Measurements from ENCODE around the gene TWF2. TPM values are rescaled to one million over a fixed set of nuclear protein-coding genes. Genes with fewer than 3 reads are reported as not detected.

Gene TWF2
- total RNA-seq, 2 donors from 2014 or later = 40.7 to 41.9 TPM

DNA sequence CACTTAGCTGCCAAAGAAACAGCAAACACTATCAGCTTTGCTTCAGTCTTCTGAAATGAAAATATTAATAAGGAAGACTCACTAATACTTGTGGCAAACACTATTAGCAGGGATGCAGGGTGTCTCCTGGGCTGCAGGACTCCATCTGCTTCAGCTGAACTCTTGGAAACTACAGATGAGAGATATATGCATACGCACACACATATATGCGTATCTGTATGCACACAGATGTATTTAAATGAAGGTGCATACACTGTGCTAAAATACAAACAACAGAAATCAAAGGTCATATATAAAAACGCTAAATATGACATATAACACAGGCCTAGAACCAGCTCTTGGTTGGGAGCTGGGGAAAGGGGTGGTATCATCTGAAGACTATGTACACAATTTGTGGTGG is 17.2 kb upstream of the TWF2 start:
- TF ChIP-seq CTCF (conservative IDR thresholded peaks at IDR 0.05) = no peak
- no peak for DNase-seq
- peaks cover 4% of the 10 kb centered on the region for H3K4me1 ChIP-seq (ENCODE audit: control insufficient read depth, insufficient read depth, low read length)
- no peak overlapping the region for H3K4me3 ChIP-seq (ENCODE audit: low read length)
- H3K9ac ChIP-seq (ENCODE audit: extremely low read depth, low read length, poor library complexity, severe bottlenecking) = no peak overlapping the region
- H3K27me3 ChIP-seq (ENCODE audit: control insufficient read depth, insufficient read depth, low read length, poor library complexity, severe bottlenecking) = no peaks in the 10 kb centered on the region
- Mint-ChIP-seq H3K36me3 (ENCODE audit: low read depth) (peaks cover 86% of the 10 kb centered on the region), H3K9me3 (no peaks in the 10 kb centered on the region), H3K4me1 (peaks cover 11% of the 10 kb centered on the region), H3K27ac (no peak overlapping the region), H3K27me3 (ENCODE audit: insufficient read depth) (no peaks in the 10 kb centered on the region), H3K4me3 (no peak overlapping the region)
- WGBS, 2 experiments (ENCODE audit: insufficient coverage in 1 of 2, insufficient read length in 1 of 2) = 100% methylated on average over 2 of the region's 3 CpGs; no CpG with 5 or more reads in 1 of the 2 experiments
- no peaks in the 10 kb centered on the region for H3K9me3 ChIP-seq (ENCODE audit: control insufficient read depth, low read length)
- no peak overlapping the region for H3K27ac ChIP-seq (ENCODE audit: low read depth, low read length)
- peaks cover 96% of the 10 kb centered on the region for H3K36me3 ChIP-seq (ENCODE audit: control insufficient read depth, insufficient read depth, low read length)

GRCh38 chr3:52254608-52255007 is 15.7 kb upstream of the TWF2 start:
- DNase-seq = no peak
- no peaks in the 10 kb centered on the region for H3K27me3 Mint-ChIP-seq (ENCODE audit: insufficient read depth)
- WGBS, 2 experiments (ENCODE audit: insufficient coverage in 1 of 2, insufficient read length in 1 of 2) = 93 to 96% methylated on average over 5 to 9 of the region's 9 CpGs
- H3K27ac Mint-ChIP-seq = no peak overlapping the region
- no peak overlapping the region for H3K27ac ChIP-seq (ENCODE audit: low read depth, low read length)
- peaks cover 11% of the 10 kb centered on the region for H3K4me1 Mint-ChIP-seq
- TF ChIP-seq CTCF (conservative IDR thresholded peaks at IDR 0.05) = no peak
- H3K4me3 ChIP-seq (ENCODE audit: low read length) = no peak overlapping the region
- H3K36me3 Mint-ChIP-seq (ENCODE audit: low read depth) = peaks cover 78% of the 10 kb centered on the region
- H3K9ac ChIP-seq (ENCODE audit: extremely low read depth, low read length, poor library complexity, severe bottlenecking) = no peak overlapping the region
- no peak overlapping the region for H3K4me3 Mint-ChIP-seq
- peaks cover 82% of the 10 kb centered on the region for H3K36me3 ChIP-seq (ENCODE audit: control insufficient read depth, insufficient read depth, low read length)
- no peaks in the 10 kb centered on the region for H3K9me3 Mint-ChIP-seq
- no peaks in the 10 kb centered on the region for H3K27me3 ChIP-seq (ENCODE audit: control insufficient read depth, insufficient read depth, low read length, poor library complexity, severe bottlenecking)
- H3K4me1 ChIP-seq (ENCODE audit: control insufficient read depth, insufficient read depth, low read length) = peaks cover 4% of the 10 kb centered on the region
- no peaks in the 10 kb centered on the region for H3K9me3 ChIP-seq (ENCODE audit: control insufficient read depth, low read length)

DNA sequence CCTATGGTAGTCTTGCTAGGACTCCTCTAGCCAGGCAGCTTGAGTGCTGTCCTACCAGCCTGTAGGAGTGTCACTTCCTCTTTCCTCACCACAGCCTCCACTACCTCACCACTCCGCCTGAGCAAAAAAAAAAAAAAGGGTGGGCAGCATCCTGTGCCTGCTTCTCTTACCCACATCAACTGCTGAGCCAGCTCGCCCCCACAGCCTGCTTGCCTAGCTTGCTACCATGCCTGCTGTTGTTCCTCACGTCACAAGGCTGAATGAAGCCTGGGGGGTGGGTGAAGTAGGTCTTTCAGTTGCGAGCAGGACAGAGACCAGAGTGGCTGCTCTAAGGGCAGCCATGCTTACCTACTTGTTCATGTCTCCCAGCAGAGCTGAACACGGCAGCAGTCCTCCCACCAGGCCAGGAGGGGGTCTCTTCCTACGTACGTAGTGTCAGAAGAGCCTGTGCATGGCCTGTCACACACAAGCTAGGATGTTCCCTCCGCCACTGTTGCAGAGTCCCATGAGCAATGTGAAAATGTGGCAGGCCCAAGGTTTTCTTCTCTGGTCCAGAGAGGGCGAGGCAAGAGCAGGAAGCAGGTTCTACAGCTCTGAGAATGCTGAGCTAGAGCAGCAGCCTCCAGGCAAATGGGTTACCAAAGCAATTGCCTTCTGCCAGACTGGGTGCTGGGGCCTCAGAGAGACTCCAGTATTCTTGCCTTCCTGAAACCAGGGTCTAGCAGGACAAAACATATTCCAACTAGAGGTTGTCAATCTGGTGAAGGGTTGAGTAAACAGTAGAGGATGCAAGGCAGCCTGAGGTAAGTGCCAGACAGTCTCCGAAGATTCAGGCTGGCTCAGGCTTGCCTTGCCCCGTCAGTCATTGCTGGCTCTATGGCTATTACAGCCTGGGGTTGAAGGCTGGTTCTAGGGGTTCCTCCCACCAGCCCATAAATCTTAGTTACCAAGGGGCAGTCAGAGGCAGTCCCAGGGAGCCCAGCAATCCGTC is 14.7 kb upstream of the TWF2 start:
- WGBS, 2 experiments (ENCODE audit: insufficient coverage in 1 of 2, insufficient read length in 1 of 2) = 92% methylated on average over 8 to 12 of the region's 12 CpGs
- no peak for TF ChIP-seq CTCF (conservative IDR thresholded peaks at IDR 0.05)
- H3K4me1 Mint-ChIP-seq = peaks cover 11% of the 10 kb centered on the region

More for the DNA sequence above, 14.7 kb upstream of the TWF2 start:
- Histone ChIP-seq H3K9ac (ENCODE audit: extremely low read depth, low read length, poor library complexity, severe bottlenecking) (no peak overlapping the region), H3K27ac (ENCODE audit: low read depth, low read length) (no peak overlapping the region), H3K27me3 (ENCODE audit: control insufficient read depth, insufficient read depth, low read length, poor library complexity, severe bottlenecking) (no peaks in the 10 kb centered on the region), H3K4me3 (ENCODE audit: low read length) (no peak overlapping the region), H3K4me1 (ENCODE audit: control insufficient read depth, insufficient read depth, low read length) (peaks cover 4% of the 10 kb centered on the region), H3K36me3 (ENCODE audit: control insufficient read depth, insufficient read depth, low read length) (peaks cover 76% of the 10 kb centered on the region), H3K9me3 (ENCODE audit: control insufficient read depth, low read length) (no peaks in the 10 kb centered on the region)
- H3K27me3 Mint-ChIP-seq (ENCODE audit: insufficient read depth) = no peaks in the 10 kb centered on the region
- peak overlapping the region; percentile 52 for H3K27ac Mint-ChIP-seq
- no peak overlapping the region for H3K4me3 Mint-ChIP-seq
- H3K36me3 Mint-ChIP-seq (ENCODE audit: low read depth) = peaks cover 71% of the 10 kb centered on the region
- DNase-seq = no peak
- no peaks in the 10 kb centered on the region for H3K9me3 Mint-ChIP-seq
